ENCODE data around the gene ATP8A2.
"Not testable (repeated sequence)": the region's sequence is repeated elsewhere in the genome, so short reads cannot be mapped to it uniquely, and the experiment has no call there.

ATP8A2 gene

DNA sequence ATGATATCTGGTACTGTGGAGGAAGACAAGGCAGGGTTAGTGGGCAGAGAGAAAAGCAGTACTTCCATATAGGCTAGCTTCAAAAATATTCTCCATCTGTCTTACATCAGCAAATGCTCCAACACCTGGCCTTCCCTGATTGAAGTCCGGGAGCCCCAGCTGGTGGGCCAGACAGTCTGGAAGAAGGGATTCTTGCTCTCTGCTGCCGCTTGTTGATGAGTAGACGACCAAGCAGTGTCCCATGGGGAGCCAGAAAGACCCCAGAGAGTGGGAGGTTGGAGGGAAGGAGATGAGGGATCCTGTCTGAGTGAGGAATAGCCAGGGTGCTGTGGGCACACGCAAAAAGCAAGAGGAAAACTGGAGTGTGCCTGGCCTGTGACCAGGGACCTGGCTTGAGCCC lies 95.1 kb downstream of the ATP8A2 start:
- no peak for DNase-seq

DNA sequence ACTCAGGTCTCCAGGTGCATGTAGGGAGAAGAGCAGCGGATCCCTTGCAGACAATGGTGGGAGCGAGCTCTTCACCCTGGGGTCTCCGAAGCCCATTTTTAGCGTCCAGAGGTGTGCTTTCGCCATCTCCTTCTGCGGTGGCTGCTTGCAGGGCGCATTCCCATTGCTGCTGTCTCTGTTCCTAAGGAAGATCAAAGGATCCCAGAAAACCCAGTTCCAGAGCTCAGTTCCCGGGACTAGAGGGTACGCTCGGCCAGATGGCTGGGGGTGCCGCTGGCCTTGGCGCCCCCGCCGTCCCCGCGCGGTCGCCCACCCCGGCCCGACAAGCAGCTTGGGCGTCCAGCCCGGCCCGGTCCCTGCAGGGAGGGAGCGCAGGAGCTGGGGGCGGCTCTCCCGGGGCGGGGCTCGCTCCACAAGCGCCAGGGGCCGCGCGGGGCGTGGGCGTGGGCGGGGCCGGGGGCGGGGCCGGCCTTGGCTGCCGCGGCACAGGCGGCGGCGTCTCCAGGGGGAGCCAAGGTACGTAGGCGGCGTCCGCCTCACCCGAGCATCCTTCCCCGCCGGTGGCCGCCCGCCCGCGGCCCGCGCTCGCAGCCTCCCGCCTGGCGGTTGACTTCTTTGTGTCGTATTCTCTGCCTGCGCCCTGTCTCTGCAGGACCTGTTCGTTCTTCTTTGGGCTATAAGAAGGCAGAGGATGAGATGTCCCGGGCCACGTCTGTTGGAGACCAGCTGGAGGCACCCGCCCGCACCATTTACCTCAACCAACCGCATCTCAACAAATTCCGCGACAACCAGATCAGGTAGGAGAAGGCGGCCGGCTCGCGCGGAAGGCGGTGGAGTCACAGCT lies 96.8 kb downstream of the ATP8A2 start:
- DNase-seq: no peak

DNA sequence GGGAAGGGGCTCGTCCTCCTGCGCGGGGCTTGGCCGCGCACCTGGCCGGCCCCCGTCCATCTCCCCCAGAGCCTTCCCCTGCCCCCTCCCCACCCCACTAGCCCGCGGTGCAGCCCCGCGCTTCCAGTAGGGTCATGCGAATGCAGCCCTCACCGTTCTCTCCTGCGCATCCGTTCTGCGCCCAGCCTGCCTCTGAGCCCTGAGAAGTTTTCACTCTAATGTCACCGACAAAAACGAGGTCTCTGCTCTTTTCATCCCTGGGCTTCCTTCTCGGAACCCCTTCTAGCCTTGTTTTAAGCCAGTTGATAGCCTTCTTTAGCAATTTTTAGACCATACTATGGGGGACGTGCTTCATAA lies 97.4 kb downstream of the ATP8A2 start:
- no peak for DNase-seq

DNA sequence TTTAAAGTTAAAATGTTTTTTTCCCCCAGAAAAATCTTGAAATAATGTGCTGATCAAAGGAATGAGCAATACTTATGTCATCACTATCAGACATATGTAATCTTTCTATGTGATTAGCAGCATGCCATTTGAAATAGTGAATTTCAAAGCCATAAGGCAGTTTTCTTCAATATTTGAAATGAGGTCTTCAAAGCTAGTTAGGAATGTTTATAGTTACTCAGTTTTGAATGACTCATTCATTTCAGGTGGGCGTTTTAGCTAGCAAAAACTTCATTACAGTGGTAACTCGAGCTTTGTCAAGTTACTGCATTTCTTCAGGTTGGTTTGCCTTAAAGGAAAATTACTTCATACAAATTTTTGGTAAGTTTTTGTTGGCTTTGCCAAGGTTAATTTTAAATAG lies 102.1 kb downstream of the ATP8A2 start:
- DNase-seq: no peak

DNA sequence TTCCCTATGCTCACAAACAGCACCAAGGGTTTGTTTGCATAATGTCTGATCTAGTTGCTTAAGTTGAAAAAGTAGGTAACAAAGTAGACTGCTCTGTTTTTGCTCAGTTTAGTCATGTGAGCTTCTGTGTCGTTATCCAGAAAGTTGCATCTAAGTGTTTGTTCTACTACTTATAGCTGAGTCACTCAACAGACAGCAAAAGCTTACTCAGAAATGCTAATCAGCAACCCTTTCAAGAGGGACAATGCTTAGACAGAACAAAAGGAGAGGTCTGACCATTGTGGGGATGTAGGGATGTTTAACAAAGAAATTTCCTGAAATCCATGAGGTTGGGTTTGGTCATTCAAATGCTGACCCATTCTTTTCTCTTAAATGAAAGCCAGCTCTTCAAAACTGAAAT lies 106.4 kb downstream of the ATP8A2 start:
- no peak for DNase-seq

DNA sequence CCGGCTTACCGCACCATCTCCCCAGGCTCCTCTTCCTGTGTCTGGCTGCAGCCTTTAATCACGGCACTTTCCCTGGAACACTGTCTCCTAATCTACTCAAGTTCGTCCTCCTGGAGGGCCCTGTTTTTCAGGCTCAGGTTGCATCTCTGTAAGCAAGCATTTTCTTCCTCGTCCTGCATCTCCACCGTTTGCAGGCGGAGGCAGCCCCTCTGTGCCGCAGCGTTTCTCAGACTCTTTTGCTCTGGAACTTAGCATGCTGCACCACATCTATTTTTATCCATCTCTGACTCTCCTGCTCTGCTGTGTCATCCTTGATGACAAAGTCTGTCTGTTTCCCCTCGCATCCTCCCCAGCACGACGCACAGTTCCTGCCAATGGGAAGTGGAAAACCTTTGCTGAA lies 117.5 kb downstream of the ATP8A2 start:
- DNase-seq: no peak

DNA sequence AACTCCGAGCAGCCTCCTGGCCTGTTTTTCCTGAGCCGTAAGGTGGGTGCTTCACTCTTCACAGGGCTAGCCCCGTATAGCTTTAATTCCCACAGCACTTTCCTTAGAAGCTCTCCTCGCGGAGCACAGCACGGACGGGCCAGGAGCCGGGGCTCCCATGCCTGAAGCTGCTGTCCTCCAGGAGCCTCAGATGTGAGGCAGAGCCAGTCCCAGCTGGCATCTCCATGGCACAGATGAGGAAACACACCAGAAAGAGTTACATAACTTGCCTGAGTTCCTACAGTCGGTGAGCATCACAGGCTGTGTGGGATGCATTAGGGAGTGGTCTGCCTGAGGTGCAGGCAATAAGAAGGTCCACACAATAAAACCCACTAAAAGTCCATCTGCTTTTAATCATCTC lies 118.5 kb downstream of the ATP8A2 start:
- DNase-seq: no peak

DNA sequence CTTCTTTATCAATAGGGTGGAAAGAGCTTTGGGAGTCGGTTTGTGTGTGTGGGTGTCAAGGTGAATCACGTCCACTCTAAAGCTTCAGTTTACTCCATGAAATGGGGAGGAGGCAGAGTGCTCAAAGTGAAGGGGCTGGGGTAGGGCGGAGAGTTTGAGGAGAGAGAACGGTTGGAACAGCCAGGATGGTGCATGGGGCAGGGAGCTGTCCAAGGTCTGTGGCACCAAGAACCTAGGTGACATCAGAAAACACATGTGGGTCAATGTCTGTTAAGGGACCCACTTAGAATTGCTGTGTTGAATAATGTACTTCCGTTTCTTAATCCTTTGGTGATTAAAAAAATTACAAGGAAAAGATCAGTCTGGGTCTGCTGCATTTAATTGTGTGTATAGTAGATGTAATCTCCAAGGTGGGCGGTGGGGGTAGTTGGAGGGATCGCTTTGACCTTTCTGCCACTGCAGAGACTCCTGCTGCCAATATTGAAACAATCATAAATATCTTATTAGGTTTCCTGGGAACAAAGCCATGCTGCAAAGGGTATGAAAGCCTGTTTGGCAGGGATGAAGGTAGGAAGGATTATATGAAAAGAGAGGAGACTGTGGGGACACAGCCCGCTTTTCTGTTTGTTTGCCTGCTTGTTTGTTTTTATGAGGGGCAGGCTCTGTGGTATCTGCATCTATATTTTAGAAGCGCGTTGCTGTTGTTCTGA lies 122.3 kb downstream of the ATP8A2 start:
- no peak for DNase-seq

DNA sequence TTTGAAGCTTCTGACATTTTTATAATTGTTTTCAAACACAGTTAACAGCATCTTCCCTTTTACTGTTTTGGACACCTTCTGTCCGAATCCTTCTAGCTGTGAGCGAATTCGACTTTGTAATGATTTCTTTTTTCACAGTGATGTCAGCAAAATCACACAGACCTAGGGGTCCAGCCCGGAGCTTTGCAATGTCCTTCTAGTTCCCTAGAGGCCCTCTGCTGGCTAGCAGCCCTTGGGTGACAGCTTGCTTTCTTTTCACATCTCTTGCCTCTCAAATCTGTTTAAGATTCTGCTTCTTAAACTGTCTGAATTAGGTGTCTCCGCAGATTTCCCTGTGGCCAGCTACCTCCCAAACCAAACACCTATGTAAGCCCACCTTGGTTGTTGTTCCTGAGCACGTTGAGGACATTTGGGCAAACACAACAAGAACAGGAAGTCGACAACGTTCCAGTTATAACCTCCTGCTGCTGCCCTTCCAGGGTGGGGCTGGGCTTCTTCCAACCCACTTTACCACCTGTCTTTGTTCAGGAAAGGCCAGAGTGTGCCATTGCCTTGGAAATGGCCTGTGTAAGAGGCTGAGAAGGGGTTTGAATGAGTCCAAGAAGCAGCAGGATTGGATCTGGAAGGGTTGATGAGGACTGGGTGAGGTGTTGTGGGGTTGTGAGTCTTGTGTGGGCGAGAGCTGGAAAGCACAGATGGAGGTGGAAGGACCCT lies 123.1 kb downstream of the ATP8A2 start:
- no peak for DNase-seq

DNA sequence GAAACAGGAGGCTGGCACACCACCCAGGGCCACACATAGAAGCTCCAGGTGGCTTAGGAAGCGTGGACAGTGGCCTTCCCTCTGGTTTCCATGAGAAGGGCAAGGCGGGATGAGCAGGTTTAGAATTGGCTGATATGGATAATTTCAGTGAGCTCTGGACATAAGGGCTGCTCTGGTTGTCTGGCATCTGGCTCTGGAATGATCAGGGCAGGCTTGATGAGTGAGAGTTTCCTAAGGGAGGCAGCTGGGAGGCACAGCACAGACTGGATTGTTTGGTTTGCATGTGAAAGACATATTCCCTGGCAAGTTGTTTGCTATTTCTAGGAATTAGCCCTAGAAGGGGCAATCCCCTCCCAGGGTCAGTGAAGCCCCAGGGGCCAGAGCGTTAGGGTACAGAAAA lies 129.5 kb downstream of the ATP8A2 start:
- no peak for DNase-seq

DNA sequence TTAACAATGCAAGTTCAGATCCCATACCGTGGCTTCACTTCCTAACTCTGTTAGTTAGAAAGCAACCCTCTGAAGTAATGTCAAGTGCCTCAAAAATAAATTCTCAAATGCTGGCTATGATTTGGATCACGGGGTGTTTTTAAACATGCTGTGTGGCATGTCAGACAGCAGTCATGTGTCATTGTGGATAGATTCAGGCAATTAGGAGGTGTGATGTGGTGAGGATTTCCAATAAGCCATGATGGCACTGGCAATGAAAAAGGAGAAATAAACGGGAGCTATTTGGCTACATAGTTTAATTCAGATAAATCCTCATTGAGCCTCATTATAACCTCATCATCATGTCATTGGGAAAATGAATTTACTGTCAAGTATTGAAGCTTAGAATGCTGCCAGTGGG lies 130.3 kb downstream of the ATP8A2 start:
- no peak for DNase-seq

DNA sequence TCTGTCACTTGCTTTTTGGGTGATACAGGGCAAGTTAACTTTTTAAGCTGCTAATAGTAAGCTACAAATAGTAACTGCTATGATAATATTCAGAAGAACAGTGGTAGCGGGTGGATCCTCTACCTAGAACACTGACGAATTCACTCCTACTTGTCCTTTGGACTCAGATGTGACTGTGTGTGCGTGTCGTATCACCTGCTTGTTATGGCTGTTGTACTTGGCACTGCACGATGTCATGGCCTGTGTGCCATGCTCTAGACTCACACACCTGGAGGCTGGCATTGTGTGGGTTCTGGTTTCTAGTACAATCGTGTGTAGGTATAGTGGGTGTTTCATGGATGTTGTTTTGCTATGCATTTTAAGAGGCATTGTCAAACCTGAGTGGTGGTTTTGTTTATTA lies 130.8 kb downstream of the ATP8A2 start:
- no peak for DNase-seq

DNA sequence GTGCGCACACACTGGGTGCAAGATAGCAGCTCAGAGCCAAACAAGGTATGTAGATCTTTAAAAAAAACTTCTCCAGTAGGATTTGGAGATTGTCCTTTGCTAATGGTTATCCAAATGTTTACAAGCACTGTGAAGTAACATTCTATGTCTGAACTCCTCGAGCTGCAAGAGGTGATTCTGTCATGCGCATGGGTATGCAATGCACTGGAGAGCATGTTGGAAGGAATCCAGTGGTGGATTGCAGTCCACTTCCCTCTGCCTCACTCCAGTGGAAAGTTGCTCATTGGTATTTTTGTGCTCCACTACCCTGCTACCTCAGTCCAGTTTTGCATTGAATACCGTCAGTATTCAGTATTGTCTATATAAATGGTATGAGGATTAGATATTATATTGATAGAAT lies 132.1 kb downstream of the ATP8A2 start:
- DNase-seq: no peak

DNA sequence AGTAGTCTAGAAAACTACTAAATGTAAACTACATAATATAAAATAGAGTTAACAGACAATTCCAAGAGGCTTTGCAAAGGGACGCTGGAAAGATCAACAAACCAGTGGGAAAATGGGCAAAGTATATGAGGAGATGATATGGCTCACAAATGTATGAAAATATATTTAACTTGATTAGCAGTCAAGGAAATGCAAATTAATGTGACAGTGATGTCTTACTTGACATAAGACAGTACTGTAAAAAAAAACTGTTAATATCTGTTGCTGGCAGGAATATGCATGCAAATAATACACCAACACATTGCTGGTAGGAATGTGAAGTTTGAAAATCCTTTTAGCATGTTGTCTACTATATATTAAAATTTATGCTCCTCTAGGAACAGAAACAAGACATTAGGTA lies 136.1 kb downstream of the ATP8A2 start:
- DNase-seq: no peak

DNA sequence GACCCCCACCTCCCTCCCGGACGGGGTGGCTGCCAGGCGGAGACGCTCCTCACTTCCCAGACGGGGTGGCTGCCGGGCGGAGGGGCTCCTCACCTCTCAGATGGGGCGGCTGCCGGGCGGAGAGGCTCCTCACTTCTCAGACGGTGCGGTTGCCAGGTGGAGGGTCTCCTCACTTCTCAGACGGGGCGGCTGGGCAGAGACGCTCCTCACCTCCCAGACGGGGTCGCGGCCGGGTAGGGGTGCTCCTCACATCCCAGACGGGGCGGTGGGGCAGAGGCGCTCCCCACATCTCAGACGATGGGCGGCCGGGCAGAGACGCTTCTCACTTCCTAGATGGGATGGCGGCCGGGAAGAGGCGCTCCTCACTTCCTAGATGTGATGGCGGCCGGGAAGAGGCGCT lies 141.3 kb downstream of the ATP8A2 start:
- DNase-seq: not testable (repeated sequence)

DNA sequence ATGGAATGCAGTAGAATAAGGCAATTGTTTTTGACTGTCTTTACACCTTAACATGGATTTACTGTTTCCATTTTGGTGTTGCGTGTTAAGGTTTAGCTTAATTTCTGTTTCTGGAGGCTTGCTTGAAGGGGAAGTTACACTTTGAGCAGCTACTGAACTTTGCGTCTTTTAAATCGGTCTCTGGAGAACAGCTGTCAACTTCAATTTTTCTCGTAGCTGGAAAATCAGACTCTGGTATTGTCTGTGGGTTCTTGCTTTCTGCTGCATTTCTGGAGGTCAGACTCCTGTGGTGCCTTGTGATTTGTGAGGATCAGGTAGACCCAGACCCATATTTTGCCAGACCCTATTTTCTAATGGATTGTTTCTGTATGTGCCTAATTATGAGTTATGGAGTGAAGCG lies 146.7 kb downstream of the ATP8A2 start:
- DNase-seq: no peak

DNA sequence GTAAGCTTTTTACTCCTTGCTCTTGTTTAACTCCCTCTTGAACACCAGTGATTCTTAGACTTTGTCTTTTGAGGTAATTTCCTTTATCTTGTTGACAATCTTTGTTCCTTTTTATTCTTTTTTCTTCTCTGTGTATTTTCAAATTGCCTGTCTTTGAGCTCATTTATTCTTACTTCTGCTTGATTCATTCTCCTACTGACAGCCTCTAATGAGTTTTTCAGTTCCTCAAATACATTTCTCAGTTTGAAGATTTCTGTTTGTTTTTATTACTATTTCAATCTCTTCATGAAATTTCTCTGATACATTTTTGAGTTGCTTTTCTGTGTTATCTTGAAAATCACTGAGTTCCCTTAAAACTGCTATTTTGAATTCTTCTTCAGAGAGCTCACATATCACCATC lies 154.1 kb downstream of the ATP8A2 start:
- DNase-seq: no peak

DNA sequence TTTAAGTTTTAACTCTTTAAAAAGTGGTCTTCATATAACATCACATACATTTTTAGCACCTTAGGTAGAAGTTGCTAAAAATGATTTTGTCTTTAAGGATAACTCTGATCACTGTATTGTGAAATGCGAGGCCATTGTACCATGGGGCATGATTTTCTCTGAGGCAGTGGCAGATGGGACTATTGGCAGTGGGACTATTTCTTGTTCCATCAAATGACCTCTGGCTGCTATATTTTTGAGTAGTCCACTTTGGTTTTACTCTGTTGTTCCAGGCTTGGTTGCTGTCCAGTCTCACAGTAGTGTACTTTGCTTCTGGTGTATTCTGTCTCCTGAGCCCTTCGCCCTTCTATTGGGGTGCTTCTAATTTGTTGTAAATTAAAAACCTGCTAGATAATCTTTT lies 156.5 kb downstream of the ATP8A2 start:
- DNase-seq: no peak

DNA sequence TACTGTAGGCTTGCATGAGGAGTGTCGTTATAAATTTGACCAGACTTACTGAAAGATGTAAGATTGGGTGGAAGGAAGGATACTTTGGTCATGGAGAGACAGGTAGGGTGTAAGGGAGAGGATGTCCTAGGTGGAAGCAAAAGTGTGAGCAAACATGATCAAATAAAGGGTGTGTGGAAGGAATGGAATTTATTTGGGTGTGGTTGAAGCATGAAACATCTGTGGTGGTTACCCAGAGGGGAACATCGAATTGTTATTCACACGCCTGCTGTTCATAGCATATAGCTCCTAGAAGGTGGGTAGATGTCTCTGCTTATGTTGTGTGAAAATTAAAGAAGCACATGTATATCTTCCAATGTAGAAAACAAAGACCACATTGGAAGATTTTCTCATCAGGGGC lies 157.7 kb downstream of the ATP8A2 start:
- no peak for DNase-seq

DNA sequence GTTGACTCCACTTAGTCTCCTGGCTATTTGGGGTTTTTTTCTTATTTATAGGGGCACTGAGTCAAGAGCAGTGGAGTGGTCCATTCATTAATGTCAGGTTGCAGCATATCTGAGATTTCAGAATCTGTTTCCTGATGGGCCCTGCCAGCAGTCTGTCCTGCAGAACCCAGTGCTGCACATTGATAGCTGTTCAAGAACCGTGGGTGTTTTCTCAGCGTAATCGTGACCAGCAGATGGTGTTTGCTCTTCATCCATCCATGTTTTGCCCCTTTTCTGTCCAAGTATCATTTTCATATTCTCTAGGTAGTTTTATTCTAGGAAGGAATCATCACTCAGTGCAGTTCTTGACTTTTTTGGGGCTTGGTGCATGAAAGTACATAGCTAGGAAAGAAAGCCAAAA lies 166.5 kb downstream of the ATP8A2 start:
- DNase-seq: no peak

DNA sequence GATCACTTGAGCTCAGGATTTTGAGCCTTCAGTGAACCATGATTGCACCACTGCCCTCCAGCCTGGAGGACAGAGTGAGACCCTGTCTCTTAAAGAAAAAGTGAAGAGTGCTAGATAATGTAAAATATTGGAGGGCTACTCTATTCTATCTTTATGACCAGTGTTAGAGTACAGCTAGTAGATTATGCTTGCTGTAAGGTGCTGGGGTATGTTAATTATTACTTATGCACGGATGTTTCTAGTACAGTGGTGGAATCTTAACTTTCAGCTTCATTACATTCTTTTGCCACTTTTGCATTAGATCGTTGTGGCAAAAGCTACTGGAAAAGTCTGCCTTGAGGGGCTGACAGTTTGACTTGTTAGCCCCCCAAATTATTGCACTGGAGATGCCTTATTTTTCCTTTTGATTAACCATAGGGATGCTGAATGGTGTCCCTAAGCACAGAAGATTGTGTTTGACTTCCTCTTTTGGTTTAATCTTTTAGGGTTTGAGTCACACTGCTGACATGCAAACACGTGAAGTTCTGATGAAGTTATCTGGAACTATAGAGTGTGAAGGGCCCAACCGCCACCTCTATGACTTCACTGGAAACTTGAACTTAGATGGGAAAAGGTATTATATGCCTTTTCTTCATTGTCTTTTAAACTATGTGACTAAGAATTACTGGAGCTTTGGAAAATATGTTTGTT lies 169.8 kb downstream of the ATP8A2 start:
- no peak for DNase-seq

DNA sequence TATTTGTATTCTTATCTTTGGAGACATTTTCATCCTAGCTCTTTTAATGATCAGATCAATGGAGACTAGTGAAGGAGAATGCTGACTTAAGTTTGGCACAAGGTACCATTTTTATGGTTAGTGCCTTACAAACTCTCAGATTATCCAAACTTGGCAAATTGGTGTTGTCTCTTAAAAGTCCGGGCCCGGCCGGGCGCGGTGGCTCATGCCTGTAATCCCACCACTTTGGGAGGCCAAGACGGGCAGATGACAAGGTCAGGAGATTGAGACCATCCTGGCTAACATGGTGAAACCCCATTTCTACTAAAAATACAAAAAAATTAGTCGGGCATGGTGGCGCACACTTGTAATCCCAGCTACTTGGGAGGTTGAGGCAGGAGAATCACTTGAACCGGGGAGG lies 177.2 kb downstream of the ATP8A2 start:
- not testable (repeated sequence) for DNase-seq

DNA sequence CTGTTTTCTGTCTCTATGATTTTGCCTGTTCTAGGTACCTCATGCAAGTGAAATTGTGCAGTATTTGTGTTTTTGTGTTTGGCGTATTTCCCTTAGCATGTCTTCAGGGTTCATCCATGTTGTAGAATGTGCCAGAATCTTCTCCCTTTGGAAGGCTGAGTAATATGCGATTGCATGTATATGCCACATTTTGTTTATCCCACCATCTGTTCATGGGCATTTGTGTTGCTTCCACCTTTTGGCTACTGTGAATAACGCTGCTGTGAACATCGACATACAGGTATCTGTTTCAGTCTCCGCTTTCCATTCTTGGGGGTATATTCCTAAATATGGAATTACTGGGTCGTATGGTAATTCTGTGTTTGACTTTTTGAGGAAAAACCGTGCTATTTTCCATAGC lies 190.0 kb downstream of the ATP8A2 start:
- no peak for DNase-seq

DNA sequence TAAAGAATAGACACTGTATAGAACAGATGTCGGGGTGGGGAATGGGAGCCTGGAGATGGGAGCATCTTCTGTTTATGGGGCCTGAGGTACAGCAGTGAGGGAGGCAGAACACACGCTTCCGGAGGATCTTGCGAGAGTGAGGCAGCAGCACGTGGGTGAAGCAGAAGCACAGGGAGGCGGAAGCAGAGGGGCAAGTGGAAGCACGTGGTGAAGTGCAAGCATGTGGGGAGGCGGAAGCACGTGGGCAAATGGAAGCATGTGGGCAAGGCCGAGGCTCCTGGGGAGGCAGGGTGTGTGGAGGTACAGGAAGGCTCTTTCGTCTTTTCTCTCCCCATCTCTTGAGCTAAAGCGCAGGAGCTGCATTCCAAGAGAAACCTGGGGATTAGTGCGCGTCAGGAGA lies 198.4 kb downstream of the ATP8A2 start:
- DNase-seq: no peak
